ENCODE results near the gene UHRF2.

- TF ChIP-seq EZH2 (IDR thresholded peaks at IDR 0.05), result no peak
- no peak for TF ChIP-seq RAD21 (IDR thresholded peaks at IDR 0.05; ENCODE audit: low read depth)
- no peak for TF ChIP-seq YY1 (IDR thresholded peaks at IDR 0.05; ENCODE audit: extremely low read depth, insufficient replicate concordance, low read depth, low read length)
- no peak for TF ChIP-seq CTCF (IDR thresholded peaks at IDR 0.05 in 2 of 3, conservative IDR thresholded peaks at IDR 0.05 in 1 of 3; ENCODE audit: borderline replicate concordance in 1 of 3, insufficient read depth in 1 of 3, low read depth in 2 of 3, low read length in 2 of 3)
Measured at GRCh38 chr9:6538666-6539071, 125.7 kb downstream of the UHRF2 start.
